Small intestine (tissue), 7 donors: ENCODE results near the gene SYNE2. TPM values are rescaled to one million over a fixed set of nuclear protein-coding genes. Genes with fewer than 3 reads are reported as not detected.

Experiments used
- DNase-seq, 2 donors: peaks; one replicate each; pipeline versions ENCODE4 v3.0.0 to v3.0.0-alpha.2; 2013
- FAIRE-seq: peaks from 2 replicates; lab custom pipeline; 2012; peaks lifted over from hg19 to GRCh38; lab: Jason Lieb, UNC
- H3K27ac ChIP-seq, 3 donors: one replicate each; pipeline ENCODE4 v1.5.1; 2013; ENCODE audit warnings: low read length in 2 of 3, mild to moderate bottlenecking in 2 of 3, control low read depth in 1 of 3, inconsistent platforms in 1 of 3, low read depth in 1 of 3, moderate library complexity in 1 of 3
- H3K27me3 ChIP-seq, 3 donors: one replicate each; pipeline ENCODE4 v1.6.1; 2013; ENCODE audit warnings: low read length in 3 of 3, inconsistent platforms in 1 of 3; ENCODE audit not compliant: control insufficient read depth in 3 of 3, insufficient read depth in 3 of 3
- H3K36me3 ChIP-seq, 3 donors: one replicate each; pipeline ENCODE4 v1.6.1; 2013; ENCODE audit warnings: low read length in 3 of 3, inconsistent platforms in 1 of 3, low read depth in 1 of 3, mild to moderate bottlenecking in 1 of 3, moderate library complexity in 1 of 3; ENCODE audit not compliant: control insufficient read depth in 3 of 3, insufficient read depth in 2 of 3
- H3K4me1 ChIP-seq, 3 donors: one replicate each; pipeline ENCODE4 v1.6.1; 2013; ENCODE audit warnings: low read length in 2 of 3, inconsistent platforms in 1 of 3, low read depth in 1 of 3, mild to moderate bottlenecking in 1 of 3, moderate library complexity in 1 of 3; ENCODE audit not compliant: control insufficient read depth in 3 of 3, insufficient read depth in 2 of 3
- H3K4me3 ChIP-seq, 3 donors: one replicate each; pipeline ENCODE4 v1.5.1; 2013; ENCODE audit warnings: low read length in 3 of 3, control low read depth in 1 of 3, inconsistent platforms in 1 of 3, low read depth in 1 of 3, mild to moderate bottlenecking in 1 of 3, moderate library complexity in 1 of 3
- H3K9me3 ChIP-seq, 2 donors: one replicate each; pipeline ENCODE4 v1.6.1; 2013; ENCODE audit warnings: low read depth in 1 of 2, low read length in 1 of 2; ENCODE audit not compliant: control insufficient read depth in 2 of 2, insufficient read depth in 1 of 2
- WGBS, 3 donors: extraction: QIAGEN DNeasy Blood & Tissue Kit; methylation state at CpG; one replicate each; pipeline ENCODE4 v1.1.7; 2013; 5-methylcytosine and 5-hydroxymethylcytosine counted together
- polyA plus RNA-seq, 4 donors: library from polyadenylated mRNA; stranded (reverse) in 3 of 4; unstranded in 1 of 4; fragments of 200-250 nt in 3 of 4; fragments of 120-200 nt in 1 of 4; gene quantifications; one replicate each; pipeline versions ENCODE4 v1.2.1 to v1.2.3, GENCODE V29; 2013
- donor health status: healthy with polysubstance abuse.
- donor health status: control.
- donor health status: control.
- donor health status: Bipolar disorder and iron deficiency.
- donor health status: healthy.

Gene SYNE2
- polyA plus RNA-seq, 4 donors = 13.8 to 47.4 (median 32.9) TPM

GRCh38 chr14:63924375-63924774, 71.6 kb downstream of the SYNE2 start:
- Histone ChIP-seq H3K27ac (no peak overlapping the region), H3K27me3 (no peaks in the 10 kb centered on the region), H3K4me1 (peaks cover 0 to 7% (median 0%) of the 10 kb centered on the region in 3 donors), H3K4me3 (no peak overlapping the region), H3K36me3 (peaks cover 0 to 9% (median 0%) of the 10 kb centered on the region in 3 donors), H3K9me3 (peaks cover 0 to 6% of the 10 kb centered on the region in 2 donors)
- no peak for FAIRE-seq
- no peak for DNase-seq

GRCh38 chr14:63926641-63927040, 73.8 kb downstream of the SYNE2 start:
- Histone ChIP-seq H3K4me1 (peaks cover 0 to 7% (median 0%) of the 10 kb centered on the region in 3 donors), H3K4me3 (no peak overlapping the region), H3K27ac (no peak overlapping the region), H3K9me3 (peaks cover 0 to 6% of the 10 kb centered on the region in 2 donors), H3K27me3 (no peaks in the 10 kb centered on the region), H3K36me3 (peaks cover 0 to 9% (median 0%) of the 10 kb centered on the region in 3 donors)
- 93 to 99% (median 98%) methylated on average over 2 of the region's 2 CpGs for WGBS, 3 donors
- FAIRE-seq (no peak), DNase-seq (no peak)

- DNase-seq (no peak), FAIRE-seq (no peak)
- peaks cover 0 to 9% (median 0%) of the 10 kb centered on the region in 3 donors for H3K36me3 ChIP-seq
- peaks cover 0 to 6% of the 10 kb centered on the region in 2 donors for H3K9me3 ChIP-seq
- H3K27me3 ChIP-seq = no peaks in the 10 kb centered on the region
- 77 to 95% (median 94%) methylated on average over 3 of the region's 3 CpGs for WGBS, 3 donors
- no peaks in the 10 kb centered on the region for H3K4me1 ChIP-seq
- no peak overlapping the region for H3K4me3 ChIP-seq
- no peak overlapping the region for H3K27ac ChIP-seq
Measured at GRCh38 chr14:63928744-63929174, 76.0 kb downstream of the SYNE2 start.

GRCh38 chr14:63933110-63933509, 80.3 kb downstream of the SYNE2 start:
- DNase-seq (peak; percentile 44 to 63), FAIRE-seq (no peak)
- Histone ChIP-seq H3K27me3 (no peaks in the 10 kb centered on the region), H3K9me3 (no peaks in the 10 kb centered on the region), H3K36me3 (no peaks in the 10 kb centered on the region), H3K27ac (peak overlapping the region in 1 of 3 donors; percentile 5), H3K4me3 (no peak overlapping the region), H3K4me1 (no peaks in the 10 kb centered on the region)
- 40 to 51% (median 51%) methylated on average over 3 of the region's 3 CpGs for WGBS, 3 donors

GRCh38 chr14:63933711-63934110, 80.9 kb downstream of the SYNE2 start:
- no peaks in the 10 kb centered on the region for H3K4me1 ChIP-seq
- H3K4me3 ChIP-seq = no peak overlapping the region
- H3K27ac ChIP-seq = no peak overlapping the region
- no peaks in the 10 kb centered on the region for H3K27me3 ChIP-seq
- FAIRE-seq (no peak), DNase-seq (no peak)
- H3K36me3 ChIP-seq = no peaks in the 10 kb centered on the region
- no peaks in the 10 kb centered on the region for H3K9me3 ChIP-seq
- 45 to 60% (median 59%) methylated on average over 3 of the region's 3 CpGs for WGBS, 3 donors

- DNase-seq = peak in 1 of 2 donors; percentile 20
- no peaks in the 10 kb centered on the region for H3K9me3 ChIP-seq
- 72 to 82% (median 79%) methylated on average over 9 of the region's 9 CpGs for WGBS, 3 donors
- H3K27ac ChIP-seq = no peak overlapping the region
- H3K36me3 ChIP-seq = peaks cover 0 to 7% (median 0%) of the 10 kb centered on the region in 3 donors
- no peak for FAIRE-seq
- no peaks in the 10 kb centered on the region for H3K4me1 ChIP-seq
- no peak overlapping the region for H3K4me3 ChIP-seq
- H3K27me3 ChIP-seq = no peaks in the 10 kb centered on the region
Measured at GRCh38 chr14:63938198-63939005, 85.6 kb downstream of the SYNE2 start.

- no peaks in the 10 kb centered on the region for H3K9me3 ChIP-seq
- H3K27ac ChIP-seq = no peak overlapping the region
- no peaks in the 10 kb centered on the region for H3K27me3 ChIP-seq
- 95 to 100% (median 100%) methylated on average over 1 of the region's 1 CpG for WGBS, 3 donors
- no peak overlapping the region for H3K4me3 ChIP-seq
- H3K4me1 ChIP-seq = no peaks in the 10 kb centered on the region
- DNase-seq (no peak), FAIRE-seq (no peak)
- H3K36me3 ChIP-seq = peaks cover 0 to 7% (median 0%) of the 10 kb centered on the region in 3 donors
Measured at GRCh38 chr14:63939006-63939270, 86.1 kb downstream of the SYNE2 start.

- peaks cover 0 to 7% (median 0%) of the 10 kb centered on the region in 3 donors for H3K36me3 ChIP-seq
- H3K27ac ChIP-seq = no peak overlapping the region
- peak in 1 of 2 donors; percentile 16 for DNase-seq
- no peak overlapping the region for H3K4me3 ChIP-seq
- 54 to 60% (median 59%) methylated on average over 4 of the region's 4 CpGs for WGBS, 3 donors
- H3K4me1 ChIP-seq = no peaks in the 10 kb centered on the region
- FAIRE-seq = no peak
- H3K9me3 ChIP-seq = no peaks in the 10 kb centered on the region
- no peaks in the 10 kb centered on the region for H3K27me3 ChIP-seq
Measured at GRCh38 chr14:63940387-63940786, 87.6 kb downstream of the SYNE2 start.
